Measurements from ENCODE around the gene STARD3.

DNA sequence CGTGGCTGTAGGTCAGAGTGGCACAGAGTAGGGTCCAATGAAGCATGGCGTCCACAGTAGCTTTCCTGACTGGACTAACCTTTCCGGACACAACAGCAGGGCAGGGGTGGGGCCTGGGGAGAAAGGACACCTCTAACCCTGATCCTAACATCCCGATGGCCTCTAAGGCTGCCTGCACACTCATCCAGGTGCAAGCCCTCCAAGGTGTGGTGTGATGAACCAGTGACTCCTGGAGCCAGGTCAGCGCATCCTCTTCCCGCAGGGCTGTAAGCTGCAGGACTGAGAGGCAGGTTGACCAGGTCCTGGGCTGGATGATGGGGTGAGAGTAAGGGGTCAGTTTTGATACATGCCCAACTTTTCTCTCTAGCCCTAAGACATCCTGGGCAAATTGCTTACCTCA, 59.8 kb downstream of the STARD3 start:
- TF ChIP-seq, protein P1, sequence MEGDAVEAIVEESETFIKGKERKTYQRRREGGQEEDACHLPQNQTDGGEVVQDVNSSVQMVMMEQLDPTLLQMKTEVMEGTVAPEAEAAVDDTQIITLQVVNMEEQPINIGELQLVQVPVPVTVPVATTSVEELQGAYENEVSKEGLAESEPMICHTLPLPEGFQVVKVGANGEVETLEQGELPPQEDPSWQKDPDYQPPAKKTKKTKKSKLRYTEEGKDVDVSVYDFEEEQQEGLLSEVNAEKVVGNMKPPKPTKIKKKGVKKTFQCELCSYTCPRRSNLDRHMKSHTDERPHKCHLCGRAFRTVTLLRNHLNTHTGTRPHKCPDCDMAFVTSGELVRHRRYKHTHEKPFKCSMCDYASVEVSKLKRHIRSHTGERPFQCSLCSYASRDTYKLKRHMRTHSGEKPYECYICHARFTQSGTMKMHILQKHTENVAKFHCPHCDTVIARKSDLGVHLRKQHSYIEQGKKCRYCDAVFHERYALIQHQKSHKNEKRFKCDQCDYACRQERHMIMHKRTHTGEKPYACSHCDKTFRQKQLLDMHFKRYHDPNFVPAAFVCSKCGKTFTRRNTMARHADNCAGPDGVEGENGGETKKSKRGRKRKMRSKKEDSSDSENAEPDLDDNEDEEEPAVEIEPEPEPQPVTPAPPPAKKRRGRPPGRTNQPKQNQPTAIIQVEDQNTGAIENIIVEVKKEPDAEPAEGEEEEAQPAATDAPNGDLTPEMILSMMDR (IDR thresholded peaks at IDR 0.05; ENCODE audit: insufficient read depth, low read depth, low read length): no peak
- no peak for TF ChIP-seq EZH2 (IDR thresholded peaks at IDR 0.05; ENCODE audit: insufficient read depth, low read length)
